Upper lobe of right lung (tissue), 1 donor: ENCODE results near the gene TTC12. TPM values are rescaled to one million over a fixed set of nuclear protein-coding genes. Genes with fewer than 3 reads are reported as not detected.
A peak's percentile ranks its signal among the peaks of the same experiment; 100 is the strongest.

ENCODE experiments used
- ATAC-seq: fragments of 200-7000 bp; cut with Tn5 transposase; one replicate; pipeline ENCODE4 v1.9.1; 2020; ENCODE audit warnings: mild to moderate bottlenecking, moderate library complexity
- DNase-seq: peaks from one replicate; pipeline ENCODE4 v3.0.0-alpha.2; 2020
- H3K27ac ChIP-seq: fragments of 200-600 bp; one replicate; pipeline ENCODE4 v1.8.0; 2022
- H3K27me3 ChIP-seq: fragments of 200-600 bp; one replicate; pipeline ENCODE4 v1.8.0; 2022; ENCODE audit warnings: mild to moderate bottlenecking
- H3K36me3 ChIP-seq: fragments of 200-600 bp; one replicate; pipeline ENCODE4 v1.8.0; 2022
- H3K4me1 ChIP-seq: fragments of 200-600 bp; one replicate; pipeline ENCODE4 v1.8.0; 2022
- H3K4me3 ChIP-seq: fragments of 200-600 bp; one replicate; pipeline ENCODE4 v1.8.0; 2022; ENCODE audit warnings: mild to moderate bottlenecking
- H3K9me3 ChIP-seq: fragments of 200-600 bp; one replicate; pipeline ENCODE4 v1.8.0; 2022
- CTCF ChIP-seq: fragments of 200-600 bp; IDR thresholded peaks from one replicate; pipeline ENCODE4 v1.8.0; 2022; ENCODE audit warnings: antibody characterized with exemption
- intact Hi-C: fragments of 100-400 bp; cut with DNase I; formaldehyde crosslinking; loops from one replicate; pipeline ENCODE4 v1.11.0; 2022
- total RNA-seq: library from RNA; stranded (reverse); fragmentation: NEBNext Ultra II Directional; extraction: Animal tissue kit (Norgen Biotek cat#: 25700); gene quantifications from one replicate; pipeline ENCODE4 v1.2.1, GENCODE V29; 2021
- donor health status: DM: no; HTN: yes; CAD: no; lungs with severe emphysema.

TTC12 gene
- total RNA-seq, 1 donor from 2014 or later = 15.3 TPM

DNA sequence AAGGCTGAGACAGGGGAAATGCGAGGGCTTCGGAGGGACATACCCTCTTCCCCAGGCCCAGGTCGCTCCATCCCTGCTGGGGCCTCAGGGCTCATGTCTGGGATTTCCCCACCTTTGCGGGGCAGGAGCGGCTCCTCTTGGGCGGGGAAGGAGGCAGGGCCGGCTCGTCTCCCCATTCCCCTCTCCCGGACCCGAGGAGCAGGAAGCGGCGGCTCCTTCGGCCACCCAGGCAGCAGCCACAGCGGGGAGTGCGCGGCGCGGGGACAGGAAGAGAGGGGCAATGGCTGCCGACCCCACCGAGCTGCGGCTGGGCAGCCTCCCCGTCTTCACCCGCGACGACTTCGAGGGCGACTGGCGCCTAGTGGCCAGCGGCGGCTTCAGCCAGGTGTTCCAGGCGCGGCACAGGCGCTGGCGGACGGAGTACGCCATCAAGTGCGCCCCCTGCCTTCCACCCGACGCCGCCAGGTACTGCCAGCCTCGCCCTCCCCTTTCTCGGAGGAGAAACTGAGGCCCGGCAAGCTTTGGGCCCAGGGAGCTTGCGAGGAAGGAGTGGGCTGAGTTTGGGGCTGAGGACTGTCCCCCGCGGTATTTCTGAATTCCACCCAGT lies 73.3 kb downstream of the TTC12 start, which contains the start of gene ANKK1:
ANKK1 (plus strand) TSS at position 175 of the 607 bp plus-strand sequence; CDS start at position 281, 106 bp downstream.
- TF ChIP-seq CTCF = peak; percentile 12

DNA sequence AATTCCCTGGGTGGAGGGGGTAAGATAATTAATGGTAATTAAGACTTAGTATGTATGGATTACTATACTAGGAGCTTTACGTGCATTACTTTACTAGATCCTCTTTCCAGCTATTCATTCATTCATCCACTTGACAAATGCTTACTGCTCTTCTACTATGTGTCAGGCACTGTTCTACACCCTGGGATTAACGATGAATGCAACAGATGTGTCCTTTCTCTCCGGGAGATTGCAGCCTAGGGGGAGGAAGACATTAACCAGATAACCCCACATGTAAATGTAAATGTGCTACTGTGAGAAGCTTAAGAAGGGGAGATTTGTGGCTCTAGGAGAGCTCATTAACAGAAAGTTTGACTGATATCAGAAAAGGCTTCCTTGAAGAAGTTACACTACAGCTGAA lies 74.9 kb downstream of the TTC12 start:
- TF ChIP-seq CTCF = no peak
- H3K4me1 ChIP-seq = no peaks in the 10 kb centered on the region
- ATAC-seq = no peak
- no peaks in the 10 kb centered on the region for H3K9me3 ChIP-seq
- intact Hi-C loops = no loop called here
- no peak for DNase-seq
- no peaks in the 10 kb centered on the region for H3K36me3 ChIP-seq
- H3K27ac ChIP-seq = no peak overlapping the region
- peaks cover 40% of the 10 kb centered on the region for H3K27me3 ChIP-seq
- H3K4me3 ChIP-seq = no peak overlapping the region

More for the DNA sequence above, 73.3 kb downstream of the TTC12 start, which contains the start of gene ANKK1:
- intact Hi-C loops = no loop called here
- ATAC-seq (peak; percentile 31), DNase-seq (no peak)
- Histone ChIP-seq H3K4me3 (no peak within 1 kb of the TSS), H3K4me1 (no peaks in the 10 kb centered on the region), H3K27me3 (peaks cover 40% of the 10 kb centered on the region), H3K9me3 (no peaks in the 10 kb centered on the region), H3K36me3 (no peaks in the 10 kb centered on the region), H3K27ac (no peak within 1 kb of the TSS)

DNA sequence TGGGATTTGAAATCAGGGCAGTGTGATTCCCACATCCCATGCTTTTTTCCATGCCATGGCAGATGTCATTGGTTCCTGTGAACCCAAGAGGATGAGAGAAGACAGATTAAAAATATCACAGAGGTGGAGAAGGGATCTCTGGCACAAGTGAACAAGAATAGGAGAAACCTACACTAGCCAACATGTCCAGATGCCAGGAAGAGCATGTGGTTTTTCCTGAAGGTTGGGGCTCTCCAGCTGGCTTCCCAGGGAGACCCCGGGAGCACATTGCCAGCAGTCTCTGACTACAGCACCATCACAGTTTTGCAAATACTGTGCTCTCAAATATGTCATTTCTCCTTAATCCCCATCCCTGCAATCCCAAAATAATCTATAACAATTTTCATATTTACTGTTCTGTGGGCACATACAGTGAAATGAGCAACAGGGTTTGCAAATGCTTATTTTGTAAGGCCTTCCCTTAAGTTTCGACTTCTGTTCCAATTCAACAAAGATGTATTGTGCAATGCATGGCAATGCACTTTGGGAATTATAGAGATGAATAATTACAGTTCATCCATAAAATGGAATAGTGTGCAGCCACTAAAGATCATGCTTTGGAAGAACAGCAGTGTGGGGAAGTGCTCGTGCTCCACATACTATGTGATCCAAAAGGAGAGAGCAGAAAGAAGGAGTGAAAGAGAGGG lies 78.0 kb downstream of the TTC12 start:
- Histone ChIP-seq H3K4me3 (no peak overlapping the region), H3K4me1 (no peaks in the 10 kb centered on the region), H3K36me3 (no peaks in the 10 kb centered on the region), H3K9me3 (no peaks in the 10 kb centered on the region), H3K27ac (no peak overlapping the region), H3K27me3 (peaks cover 31% of the 10 kb centered on the region)
- intact Hi-C loops = no loop called here
- DNase-seq = no peak
- no peak for ATAC-seq
- no peak for TF ChIP-seq CTCF

- no peak overlapping the region for H3K27ac ChIP-seq
- TF ChIP-seq CTCF = no peak
- intact Hi-C loops = no loop called here
- peaks cover 20% of the 10 kb centered on the region for H3K27me3 ChIP-seq
- no peak for DNase-seq
- no peak overlapping the region for H3K4me3 ChIP-seq
- no peaks in the 10 kb centered on the region for H3K36me3 ChIP-seq
- H3K4me1 ChIP-seq = no peaks in the 10 kb centered on the region
- ATAC-seq = no peak
- H3K9me3 ChIP-seq = no peaks in the 10 kb centered on the region
Observed at GRCh38 chr11:113393501-113393985, 79.2 kb downstream of the TTC12 start.

- no peak overlapping the region for H3K4me3 ChIP-seq
- TF ChIP-seq CTCF = no peak
- peaks cover 8% of the 10 kb centered on the region for H3K27me3 ChIP-seq
- no peak for DNase-seq
- no peaks in the 10 kb centered on the region for H3K4me1 ChIP-seq
- no peak for ATAC-seq
- no peak overlapping the region for H3K27ac ChIP-seq
- no peaks in the 10 kb centered on the region for H3K9me3 ChIP-seq
- no peaks in the 10 kb centered on the region for H3K36me3 ChIP-seq
- intact Hi-C loops = no loop called here
Observed at GRCh38 chr11:113394919-113395318, 80.5 kb downstream of the TTC12 start.
